GM18868 (cell line): ENCODE measurements around the gene POU2F1.
"Not testable (repeated sequence)": the region's sequence is repeated elsewhere in the genome, so short reads cannot be mapped to it uniquely, and the experiment has no call there.

Experiments used
- ATAC-seq: cut with Tn5 transposase; IDR thresholded peaks from one replicate; pipeline ENCODE4 v1.9.1; 2021; ENCODE audit warnings: mild to moderate bottlenecking, moderate library complexity; ENCODE audit not compliant: unreplicated experiment

The POU2F1 gene

DNA sequence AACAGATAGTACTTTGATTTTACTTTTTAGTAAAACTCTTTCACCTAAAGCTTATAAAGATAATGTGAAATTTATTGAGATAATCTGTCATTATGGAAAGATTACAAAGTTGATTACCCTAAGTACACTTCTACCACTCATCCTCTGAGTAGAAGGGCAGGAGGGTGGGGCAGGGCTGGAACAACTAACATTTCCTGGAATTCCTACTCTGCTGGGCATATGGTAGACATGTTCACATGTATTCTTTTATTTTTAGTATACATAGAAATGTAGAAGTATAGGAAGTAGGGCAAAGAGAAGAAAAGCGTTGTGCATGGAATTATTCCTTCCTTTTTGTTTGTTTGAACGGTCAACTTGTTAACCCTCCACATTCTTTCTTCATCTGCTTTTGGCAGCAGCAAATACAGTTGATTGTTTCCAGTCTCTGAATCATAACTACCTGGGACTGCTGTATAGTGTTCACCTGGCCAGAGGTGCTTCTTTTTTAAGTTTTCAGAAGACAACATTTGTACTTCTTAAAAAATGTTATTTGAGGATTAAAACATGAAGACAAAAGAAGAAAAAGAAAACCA lies 85.1 kb downstream of the POU2F1 start:
- ATAC-seq = no peak

- no peak for ATAC-seq
These were observed 90.0 kb downstream of the POU2F1 start for GRCh38 chr1:167310732-167311131.

- no peak for ATAC-seq
These were observed 92.2 kb downstream of the POU2F1 start for GRCh38 chr1:167312871-167313270.

- ATAC-seq = no peak
These were observed 94.0 kb downstream of the POU2F1 start for GRCh38 chr1:167314671-167315070.

- ATAC-seq = no peak
These were observed 96.8 kb downstream of the POU2F1 start for GRCh38 chr1:167317463-167317862.

DNA sequence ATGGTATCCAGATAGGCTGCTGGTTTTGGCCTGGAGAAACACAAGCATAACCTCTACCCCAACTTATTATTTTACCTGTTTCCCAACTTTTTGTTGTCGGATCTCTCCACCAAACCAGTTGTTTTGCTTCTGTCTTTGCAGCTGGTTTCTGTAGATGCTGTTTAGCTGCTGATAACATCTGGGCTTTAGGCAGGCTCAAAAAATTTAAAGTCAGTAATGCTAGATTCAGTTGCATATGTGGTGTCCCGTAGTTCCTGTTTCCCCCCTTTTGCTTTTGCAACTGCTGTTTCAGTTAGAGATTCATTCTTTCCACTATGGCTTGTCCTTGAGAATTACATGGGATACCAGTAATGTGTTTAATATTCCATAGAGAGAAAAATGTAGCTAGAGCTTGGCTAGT lies 98.5 kb downstream of the POU2F1 start:
- not testable (repeated sequence) for ATAC-seq

- ATAC-seq = no peak
These were observed 101.8 kb downstream of the POU2F1 start for GRCh38 chr1:167322483-167322882.

DNA sequence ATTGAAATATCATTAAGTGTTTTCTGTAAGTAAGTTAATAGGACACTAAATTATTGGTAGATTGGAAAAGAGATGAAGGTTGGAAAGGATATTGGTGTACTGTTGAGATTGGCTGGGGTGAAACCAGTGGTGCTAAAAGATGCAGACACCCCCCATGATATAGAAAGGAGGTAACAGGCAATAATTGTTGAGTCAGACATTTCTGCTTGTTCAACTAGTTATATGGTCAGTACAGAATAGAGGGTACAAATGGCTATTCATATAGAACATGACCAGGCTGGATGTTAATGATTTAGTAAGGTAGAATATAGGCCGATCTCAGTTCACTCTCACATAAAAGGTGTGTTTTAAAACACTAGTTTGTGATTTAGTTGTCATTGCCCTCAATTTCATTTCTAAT lies 104.5 kb downstream of the POU2F1 start:
- ATAC-seq = no peak

DNA sequence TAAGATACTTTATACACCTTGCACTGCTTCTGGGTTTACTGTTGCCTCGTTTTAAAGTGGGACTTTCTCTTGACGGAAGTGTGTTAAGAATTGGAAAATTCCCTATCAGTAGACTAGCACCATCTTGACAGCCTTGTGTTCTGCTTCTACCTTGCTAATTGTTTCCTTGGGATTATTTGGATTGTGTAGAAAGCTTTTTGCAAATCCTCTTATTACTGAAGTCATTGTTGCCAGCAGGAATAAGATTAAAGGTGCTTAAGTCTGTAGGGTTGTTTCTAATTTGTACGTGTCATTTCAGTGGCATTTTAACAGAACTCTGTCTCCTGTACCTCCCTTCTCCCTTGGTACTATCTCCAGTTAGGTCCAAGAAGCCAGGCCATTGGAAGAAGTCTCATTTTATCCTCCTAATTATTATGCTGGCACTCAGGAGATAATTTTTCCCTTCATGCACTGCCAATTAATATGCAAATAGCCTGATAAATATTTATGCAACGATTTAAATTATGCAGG lies 107.7 kb downstream of the POU2F1 start:
- ATAC-seq = peak; percentile 29

- ATAC-seq = peak; percentile 69
These were observed 108.3 kb downstream of the POU2F1 start for GRCh38 chr1:167328816-167329483.

DNA sequence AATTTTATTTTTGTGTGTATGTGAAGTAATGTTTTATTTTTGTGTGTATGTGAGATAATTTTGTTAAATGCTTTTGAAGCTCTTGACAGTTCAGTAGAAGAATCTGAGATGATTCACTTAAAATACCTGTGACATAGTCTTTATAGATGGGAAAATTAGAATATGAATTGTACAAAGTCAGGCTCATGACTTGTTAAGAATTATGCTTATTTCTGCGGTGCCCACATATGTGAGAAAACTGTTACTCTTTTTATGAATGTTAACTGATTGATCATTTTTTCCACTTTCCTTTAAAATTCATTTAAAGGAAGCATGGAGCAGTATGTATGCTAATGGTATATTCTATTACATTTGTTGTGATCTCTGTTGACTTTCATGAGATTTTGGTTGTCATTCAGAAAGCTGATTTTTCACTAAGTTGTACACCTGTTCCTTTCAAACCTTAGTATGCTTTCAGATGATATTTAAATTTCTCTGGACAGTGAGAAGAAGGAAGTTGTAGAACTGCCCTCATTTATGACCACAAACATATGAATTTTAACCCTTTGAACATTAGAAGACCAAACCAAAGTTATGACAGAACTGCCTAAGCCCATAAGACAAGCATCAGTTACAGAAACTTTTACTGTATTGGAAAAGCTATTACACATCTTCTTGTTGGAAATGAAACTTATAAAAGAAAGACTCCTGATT lies 110.1 kb downstream of the POU2F1 start:
- ATAC-seq = no peak

GRCh38 chr1:167331650-167332049 lies 111.0 kb downstream of the POU2F1 start:
- ATAC-seq = no peak

- ATAC-seq = no peak
These were observed 111.8 kb downstream of the POU2F1 start for GRCh38 chr1:167332503-167332902.

- ATAC-seq = no peak
These were observed 112.4 kb downstream of the POU2F1 start for GRCh38 chr1:167333124-167333523.

DNA sequence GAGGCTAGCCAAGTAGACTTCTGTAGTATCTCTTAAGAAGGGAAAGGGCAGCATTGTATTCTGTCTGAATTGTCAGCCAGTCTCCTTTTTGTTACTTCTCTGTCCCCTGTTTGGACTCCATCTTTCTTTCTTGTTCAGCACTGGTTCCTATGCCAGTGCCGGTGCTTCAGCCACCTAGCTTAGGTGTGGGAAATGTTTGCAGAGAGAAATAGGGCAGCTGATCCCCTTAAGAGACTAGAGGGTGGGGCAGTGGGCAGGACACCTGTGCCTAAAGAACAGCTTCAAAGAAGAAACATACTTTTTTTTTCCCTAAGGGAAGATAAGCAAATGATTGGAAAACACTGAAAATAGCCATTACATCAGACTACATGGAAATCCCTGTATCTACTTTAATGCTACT lies 113.0 kb downstream of the POU2F1 start:
- ATAC-seq = no peak

DNA sequence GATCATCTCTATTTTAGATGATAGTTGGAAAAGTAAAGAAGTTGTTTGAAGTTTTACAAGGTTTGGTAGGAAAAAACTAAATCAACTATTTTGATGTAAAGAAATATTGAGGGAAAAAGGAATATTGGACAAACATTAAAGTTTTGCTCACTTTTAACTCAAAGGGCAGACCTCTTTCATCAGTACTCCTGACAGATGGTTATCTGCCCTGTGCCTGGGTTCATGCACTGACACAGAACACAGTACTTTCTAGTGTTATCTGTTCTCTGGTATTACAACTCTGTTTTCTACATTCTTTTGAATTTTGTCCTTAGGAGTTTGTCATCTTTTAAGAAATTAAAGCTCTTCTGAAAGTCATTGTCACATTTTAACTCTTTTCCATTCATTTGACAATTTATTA lies 118.7 kb downstream of the POU2F1 start:
- ATAC-seq = no peak

GRCh38 chr1:167342846-167343245 lies 122.2 kb downstream of the POU2F1 start:
- ATAC-seq = peak; percentile 86

GRCh38 chr1:167344112-167344511 lies 123.4 kb downstream of the POU2F1 start:
- ATAC-seq = no peak

- no peak for ATAC-seq
These were observed 124.1 kb downstream of the POU2F1 start for GRCh38 chr1:167344615-167345385.

DNA sequence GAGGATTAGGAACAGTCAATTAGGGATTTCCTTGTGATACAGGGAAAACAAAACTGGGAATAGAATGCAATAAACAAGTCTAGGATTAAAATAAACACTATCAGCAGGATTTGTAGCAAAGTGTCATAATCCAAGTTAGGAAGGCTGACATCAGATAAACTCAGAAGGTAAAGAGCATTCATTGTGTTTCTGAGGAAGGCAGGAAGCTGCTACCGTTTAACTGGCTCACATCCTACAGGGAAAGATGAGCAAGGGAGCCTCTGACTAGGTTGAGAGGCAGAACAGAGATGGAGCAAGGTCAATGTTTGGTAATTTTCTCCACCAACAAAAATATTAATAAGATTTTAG lies 124.7 kb downstream of the POU2F1 start:
- no peak for ATAC-seq

DNA sequence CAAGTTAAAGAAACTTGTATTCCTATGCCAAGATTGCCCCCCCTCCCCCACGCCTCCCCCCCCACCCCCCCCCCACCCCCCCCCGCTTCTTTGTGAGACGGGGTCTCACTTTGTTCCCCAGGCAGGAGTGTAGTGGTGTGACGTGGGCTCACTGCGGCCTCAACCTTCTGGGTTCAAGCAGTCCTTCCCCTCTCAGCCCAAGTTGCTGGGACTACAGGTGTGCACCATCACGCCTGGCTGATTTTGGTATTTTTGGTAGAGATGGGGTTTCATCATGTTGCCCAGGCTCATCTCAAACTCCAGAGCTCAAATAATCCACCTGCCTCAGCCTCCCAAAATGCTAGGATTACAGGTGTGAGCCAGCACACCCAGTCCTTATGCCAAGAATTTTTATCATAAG lies 136.6 kb downstream of the POU2F1 start:
- ATAC-seq = no peak
